ENCODE measurements around the gene ZNF106.

The ZNF106 gene

GRCh38 chr15:42471002-42471401 lies 19.9 kb downstream of the ZNF106 start:
- DNase-seq = no peak

- DNase-seq = no peak
Measured at GRCh38 chr15:42465520-42466259, 25.3 kb downstream of the ZNF106 start.

DNA sequence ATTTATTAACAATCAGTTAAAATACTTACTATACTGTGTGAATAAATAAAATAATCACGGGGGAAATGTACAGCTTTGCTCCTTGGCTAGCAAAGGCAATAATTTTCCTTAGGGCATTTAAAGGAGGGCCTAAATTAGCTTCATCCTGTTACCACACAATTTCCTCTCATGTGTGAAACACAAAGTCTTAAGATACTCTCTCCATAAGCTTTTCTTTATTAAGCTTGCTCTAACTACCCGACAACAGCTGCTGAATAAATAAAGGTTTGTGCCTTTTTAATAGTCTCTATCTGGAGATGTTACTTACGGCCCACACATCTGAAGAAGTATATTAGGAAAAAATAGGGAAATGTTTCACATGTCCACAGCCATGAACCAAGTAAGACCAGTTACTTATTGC lies 29.7 kb downstream of the ZNF106 start:
- DNase-seq = no peak

DNA sequence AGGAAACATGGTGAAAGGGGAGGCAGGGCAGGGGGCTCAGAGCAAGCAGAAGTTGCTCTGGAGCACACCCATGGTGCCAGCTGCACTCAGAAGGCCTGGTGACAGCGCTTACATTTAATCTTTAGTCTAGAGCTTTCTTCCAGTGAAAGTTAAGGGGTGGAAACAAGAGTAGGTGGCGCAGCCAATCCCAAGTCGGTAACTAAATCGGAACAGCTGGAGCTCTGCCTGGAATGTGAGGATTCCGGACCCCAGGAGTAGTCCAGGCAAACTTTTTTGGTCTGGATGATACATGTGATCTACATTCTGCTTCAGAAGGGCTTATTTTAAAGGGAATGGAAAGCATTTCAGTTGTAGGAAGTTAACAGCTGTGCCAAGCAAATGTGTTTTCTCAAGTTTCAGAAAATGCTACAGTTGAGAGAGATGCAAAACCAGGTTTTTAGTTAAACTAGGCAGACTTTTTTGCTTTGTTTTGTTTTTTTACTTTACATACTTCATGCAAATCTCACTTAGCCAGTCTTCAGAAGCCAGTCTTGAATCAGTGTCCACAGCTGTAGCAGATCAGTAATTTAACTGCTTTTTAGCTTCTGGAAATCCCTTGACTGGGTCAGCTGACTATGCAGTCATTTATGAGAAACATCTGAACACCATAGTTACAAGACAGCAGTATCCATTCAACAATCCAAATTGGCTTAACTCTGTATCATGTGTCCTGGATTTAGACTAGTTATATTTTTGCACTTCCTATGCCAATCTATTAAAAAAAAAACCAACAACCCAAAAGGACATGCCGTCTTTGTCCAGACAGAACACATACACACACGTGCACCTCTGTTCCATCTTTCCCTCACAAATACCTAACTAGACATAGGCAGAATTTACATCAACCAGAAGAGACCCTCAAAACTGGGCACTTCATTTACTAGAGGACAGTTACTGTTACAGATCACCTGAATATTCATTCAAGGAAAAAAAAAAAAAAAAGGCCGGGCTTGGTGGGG lies 33.2 kb downstream of the ZNF106 start:
- no peak for DNase-seq

- no peak for DNase-seq
Measured at GRCh38 chr15:42456971-42457370, 34.0 kb downstream of the ZNF106 start.

DNA sequence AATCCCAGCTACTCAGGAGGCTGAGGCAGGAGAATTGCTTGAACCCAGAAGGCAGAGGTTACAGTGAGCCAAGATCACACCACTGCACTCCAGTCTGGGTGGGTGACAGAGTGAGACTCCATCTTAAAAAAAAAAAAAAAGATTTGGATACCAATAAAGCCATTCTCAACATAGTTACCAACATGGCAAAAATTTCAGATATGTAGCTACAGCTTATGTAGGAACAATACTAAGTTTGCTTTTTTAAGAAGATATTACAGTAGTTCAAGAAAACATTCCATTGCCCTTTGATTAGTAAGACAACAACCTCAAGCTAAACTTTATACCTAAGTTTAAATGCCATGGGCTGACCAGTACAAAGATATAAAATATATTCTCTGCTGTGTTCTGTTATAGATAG lies 34.4 kb downstream of the ZNF106 start:
- no peak for DNase-seq

- DNase-seq = no peak
Measured at GRCh38 chr15:42453826-42454225, 37.1 kb downstream of the ZNF106 start.

- DNase-seq = no peak
Measured at GRCh38 chr15:42450425-42450790, 40.5 kb downstream of the ZNF106 start.

GRCh38 chr15:42449770-42450424 lies 41.0 kb downstream of the ZNF106 start:
- no peak for DNase-seq

DNA sequence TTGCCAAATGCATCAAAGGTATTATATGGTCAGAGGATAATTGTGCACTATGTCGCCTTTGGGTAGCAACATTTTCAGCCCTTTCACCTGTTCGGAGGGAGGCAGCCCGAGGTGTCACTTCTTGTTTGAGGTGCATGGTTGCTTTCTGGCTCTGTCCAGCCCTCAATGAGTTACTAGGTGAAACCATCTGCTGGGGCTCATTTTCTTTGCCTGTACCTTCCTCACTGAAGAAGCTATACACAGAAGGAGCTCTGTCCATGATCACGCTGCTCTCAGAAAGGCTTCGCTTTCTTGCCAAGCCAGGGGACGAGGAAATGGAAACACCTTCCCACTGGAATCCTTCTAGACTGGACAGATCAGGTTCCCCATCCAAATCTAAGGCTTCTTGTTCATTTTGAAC lies 42.7 kb downstream of the ZNF106 start:
- DNase-seq = no peak

DNA sequence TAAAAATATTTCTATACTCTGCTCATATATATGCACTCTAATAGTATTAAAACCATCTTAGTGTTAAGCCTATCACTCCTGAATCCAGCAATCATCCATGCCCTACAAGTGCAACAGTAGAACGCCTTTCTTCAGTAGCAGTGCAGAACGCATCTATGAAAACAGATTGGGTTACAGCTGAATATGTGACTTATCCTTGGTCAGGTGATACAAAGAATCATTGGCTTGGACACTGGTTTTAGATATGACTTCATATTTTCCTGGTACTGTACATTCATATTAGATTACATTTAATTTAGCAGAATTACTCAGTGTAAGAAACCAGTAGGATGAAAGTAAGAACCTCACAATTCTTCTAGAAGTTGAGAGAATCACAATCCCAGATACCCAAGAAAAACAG lies 43.3 kb downstream of the ZNF106 start:
- no peak for DNase-seq

DNA sequence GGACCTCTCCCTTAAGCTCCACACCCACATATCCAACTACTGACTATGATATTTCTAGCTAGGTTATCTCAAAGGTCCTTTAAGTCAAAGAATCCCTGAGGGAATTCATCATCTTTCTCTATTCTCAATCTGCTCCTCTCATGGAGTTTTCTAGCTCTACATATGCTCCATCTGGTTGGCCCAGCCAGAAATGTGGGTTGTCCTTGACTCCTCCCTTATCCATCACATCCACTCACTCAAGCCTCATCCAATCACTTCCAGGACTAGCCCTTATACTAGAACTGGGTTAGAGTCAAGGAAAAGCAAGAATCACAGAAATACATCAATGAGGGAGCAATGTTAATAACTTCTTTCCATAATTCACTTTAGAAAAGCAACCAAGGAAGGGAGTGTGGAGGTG lies 45.4 kb downstream of the ZNF106 start:
- DNase-seq = no peak

GRCh38 chr15:42444415-42445063 lies 46.4 kb downstream of the ZNF106 start:
- no peak for DNase-seq

DNA sequence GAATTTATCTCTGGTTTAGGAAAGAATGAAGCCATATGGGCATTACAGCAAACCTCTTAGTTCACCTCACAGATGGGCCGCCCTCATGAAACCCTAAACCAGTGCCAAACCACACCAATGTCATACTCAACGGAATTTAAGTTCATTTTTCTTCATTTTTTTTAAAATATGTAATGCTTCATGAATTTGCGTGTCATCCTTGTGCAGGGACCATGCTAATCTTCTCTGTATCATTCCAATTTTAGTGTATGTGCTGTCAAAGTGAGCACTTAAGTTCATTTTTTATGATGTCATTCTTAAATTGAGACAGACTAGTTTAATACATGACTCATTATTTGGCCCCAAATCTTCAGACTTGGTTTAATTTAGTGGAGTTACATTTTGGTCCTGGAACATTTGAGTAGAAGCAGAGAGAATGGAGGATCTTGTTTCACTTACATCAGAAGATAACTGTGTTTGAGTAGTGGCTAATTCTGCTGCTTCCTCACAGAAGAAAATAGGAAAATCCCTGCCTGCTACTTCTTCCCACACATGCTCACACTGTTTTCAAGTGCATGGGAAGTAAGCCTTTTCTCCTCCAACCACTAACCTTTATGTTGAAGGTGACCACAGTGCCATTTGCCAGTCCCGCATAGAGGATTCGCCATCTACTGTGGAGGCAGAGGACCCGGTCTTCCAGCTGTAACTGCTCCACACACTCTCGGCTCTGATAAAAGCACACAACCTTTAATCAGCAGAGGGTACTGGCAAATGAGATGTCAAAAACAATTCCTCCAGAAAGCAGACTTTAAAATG lies 63.3 kb downstream of the ZNF106 start:
- DNase-seq = no peak

GRCh38 chr15:42421376-42421775 lies 69.6 kb downstream of the ZNF106 start:
- no peak for DNase-seq

- no peak for DNase-seq
Measured at GRCh38 chr15:42419369-42419768, 71.6 kb downstream of the ZNF106 start.

- no peak for DNase-seq
Measured at GRCh38 chr15:42413920-42414319, 77.0 kb downstream of the ZNF106 start.

- no peak for DNase-seq
Measured at GRCh38 chr15:42411884-42412283, 79.1 kb downstream of the ZNF106 start.

DNA sequence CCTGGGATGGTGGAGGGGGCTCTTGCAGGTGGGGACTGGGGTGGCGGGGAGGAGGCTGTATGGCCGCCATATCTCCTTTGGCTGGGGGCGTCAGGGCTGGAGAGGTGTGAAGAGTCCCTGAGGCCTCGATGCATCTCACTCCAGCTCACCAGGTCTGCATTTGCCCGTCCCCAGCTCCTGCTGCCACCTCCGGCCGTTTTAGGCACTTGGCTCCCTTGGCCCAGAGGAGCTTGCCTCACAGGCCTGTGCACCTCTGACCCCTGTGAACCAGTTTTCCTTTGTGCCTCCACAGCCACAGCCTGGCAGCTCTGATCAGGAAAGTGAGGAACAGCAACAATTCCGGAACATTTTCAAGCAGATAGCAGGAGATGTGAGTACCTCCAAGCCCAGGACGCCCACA lies 81.9 kb downstream of the ZNF106 start:
- DNase-seq = no peak

- DNase-seq = no peak
Measured at GRCh38 chr15:42408178-42408577, 82.8 kb downstream of the ZNF106 start.

- DNase-seq = no peak
Measured at GRCh38 chr15:42405863-42406482, 85.0 kb downstream of the ZNF106 start.
